Stomach (tissue), 4 donors: Measurements from ENCODE around the gene ARPIN.

Experiments used
- EP300 ChIP-seq: sonication (generic); formaldehyde crosslinking; IDR thresholded peaks from one replicate; pipeline ENCODE4 v1.6.1; 2017; ENCODE audit warnings: antibody characterized with exemption
- POLR2A ChIP-seq, 4 donors: fragments of 450-650 bp; IDR thresholded peaks; one replicate each; pipeline ENCODE4 v1.6.1; 2016; ENCODE audit warnings: antibody characterized with exemption in 4 of 4, control low read depth in 2 of 4, mild to moderate bottlenecking in 1 of 4, moderate library complexity in 1 of 4
- TF ChIP-seq, protein P1 (sequence below), 7 experiments: fragments of 450-650 bp in 4 of 7; fragments of 200-600 bp in 3 of 7; sonication (generic) in 3 of 7; IDR thresholded peaks; one replicate each; pipeline ENCODE4 v1.5.1; 2016 to 2019; ENCODE audit warnings: antibody characterized with exemption in 7 of 7, control low read depth in 2 of 7, mild to moderate bottlenecking in 1 of 7

DNA sequence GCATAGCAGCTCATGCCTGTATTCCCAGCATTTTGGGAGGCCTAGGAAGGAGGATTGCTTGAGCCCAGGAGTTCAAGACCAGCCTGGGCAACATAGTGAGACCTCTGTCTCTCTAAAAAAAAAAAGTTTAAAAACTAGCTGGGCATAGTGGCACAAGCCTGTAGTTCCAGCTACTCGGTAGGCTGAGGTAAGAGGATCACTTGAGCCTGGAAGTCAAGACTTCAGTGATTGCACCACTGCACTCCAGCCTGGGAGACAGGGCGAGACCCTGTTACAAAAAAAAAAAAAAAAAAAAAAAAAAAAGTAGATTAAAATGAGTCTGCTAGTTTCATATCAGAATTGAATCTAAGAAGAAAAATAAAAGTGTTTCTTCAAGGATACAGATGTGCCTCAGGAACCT, 65.7 kb downstream of the ARPIN start:
- TF ChIP-seq, protein P1, sequence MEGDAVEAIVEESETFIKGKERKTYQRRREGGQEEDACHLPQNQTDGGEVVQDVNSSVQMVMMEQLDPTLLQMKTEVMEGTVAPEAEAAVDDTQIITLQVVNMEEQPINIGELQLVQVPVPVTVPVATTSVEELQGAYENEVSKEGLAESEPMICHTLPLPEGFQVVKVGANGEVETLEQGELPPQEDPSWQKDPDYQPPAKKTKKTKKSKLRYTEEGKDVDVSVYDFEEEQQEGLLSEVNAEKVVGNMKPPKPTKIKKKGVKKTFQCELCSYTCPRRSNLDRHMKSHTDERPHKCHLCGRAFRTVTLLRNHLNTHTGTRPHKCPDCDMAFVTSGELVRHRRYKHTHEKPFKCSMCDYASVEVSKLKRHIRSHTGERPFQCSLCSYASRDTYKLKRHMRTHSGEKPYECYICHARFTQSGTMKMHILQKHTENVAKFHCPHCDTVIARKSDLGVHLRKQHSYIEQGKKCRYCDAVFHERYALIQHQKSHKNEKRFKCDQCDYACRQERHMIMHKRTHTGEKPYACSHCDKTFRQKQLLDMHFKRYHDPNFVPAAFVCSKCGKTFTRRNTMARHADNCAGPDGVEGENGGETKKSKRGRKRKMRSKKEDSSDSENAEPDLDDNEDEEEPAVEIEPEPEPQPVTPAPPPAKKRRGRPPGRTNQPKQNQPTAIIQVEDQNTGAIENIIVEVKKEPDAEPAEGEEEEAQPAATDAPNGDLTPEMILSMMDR (IDR thresholded peaks at IDR 0.05) = no peak
- TF ChIP-seq EP300 (no peak), POLR2A (IDR thresholded peaks at IDR 0.05) (no peak)
